ENCODE data around the gene CCDC157. TPM values are rescaled to one million over a fixed set of nuclear protein-coding genes. Genes with fewer than 3 reads are reported as not detected.

The CCDC157 gene
- total RNA-seq, 2 experiments from 2014 or later, result 3.3 to 3.4 TPM

GRCh38 chr22:30422481-30423300 is 65.9 kb downstream of the CCDC157 start:
- TF ChIP-seq CTCF (conservative IDR thresholded peaks at IDR 0.05; ENCODE audit: low read length), result no peak
- no peak for TF ChIP-seq EZH2phosphoT487 (IDR thresholded peaks at IDR 0.05; ENCODE audit: borderline replicate concordance, low read depth, low read length)
- ChIA-PET CTCF (ENCODE audit: unreplicated experiment) (no interaction called here), POLR2A (interaction anchor here (0.6 to 5.5 kb wide), 5 partner anchors 10 to 368 kb away, joined by 3 to 48 read pairs (median 4); no protein-coding TSS in a partner anchor)
- peak overlapping the region; percentile 87 for H3K4me2 ChIP-seq (ENCODE audit: low read length)
- peaks cover 40% of the 10 kb centered on the region for H3K36me3 ChIP-seq (ENCODE audit: insufficient read depth, low read length)
- intact Hi-C loops (cut with micrococcal nuclease; ENCODE audit: unreplicated experiment), result loop anchor here (1.0 to 10.0 kb wide), 4 partner anchors 31 to 1158 kb away; partner anchors contain the start of genes AP1B1, EWSR1, RHBDD3 and UQCR10
- peak overlapping the region; percentile 75 for H3K27ac ChIP-seq (ENCODE audit: low read depth, low read length, poor library complexity, severe bottlenecking)
- no peaks in the 10 kb centered on the region for H3K9me2 ChIP-seq (ENCODE audit: insufficient read depth, low read length)
- H3K79me2 ChIP-seq (ENCODE audit: insufficient read depth, low read depth, low read length), result peaks cover 45% of the 10 kb centered on the region; the same call in 1 of the 2 replicates
- H2AFZ ChIP-seq (ENCODE audit: low read length), result peak overlapping the region; percentile 67
- H3K4me1 ChIP-seq (ENCODE audit: insufficient read depth, low read length, poor library complexity, severe bottlenecking), result peaks cover 35% of the 10 kb centered on the region
- no TSS peak for BruUV-seq (replicated peaks)
- no peaks in the 10 kb centered on the region for H3K9me3 ChIP-seq (ENCODE audit: low read length)
- peak overlapping the region; percentile 93 for H3K4me3 ChIP-seq (ENCODE audit: low read depth, low read length, poor library complexity, severe bottlenecking)
- H4K20me1 ChIP-seq (ENCODE audit: insufficient read depth, low read length), result no peaks in the 10 kb centered on the region
- DNase-seq (ENCODE audit: low spot score), result no peak

GRCh38 chr22:30423301-30423958 is 66.6 kb downstream of the CCDC157 start:
- TF ChIP-seq EZH2phosphoT487 (IDR thresholded peaks at IDR 0.05; ENCODE audit: borderline replicate concordance, low read depth, low read length) (no peak), CTCF (conservative IDR thresholded peaks at IDR 0.05; ENCODE audit: low read length) (0 out of 2 replicates have a peak, but pooled peaks have one; percentile 27)
- ChIA-PET CTCF (ENCODE audit: unreplicated experiment) (interaction anchor here (0.6 to 2.1 kb wide), 6 partner anchors 9 to 868 kb away, joined by 3 to 6 read pairs (median 5); partner anchors contain the start of gene PIK3IP1), POLR2A (interaction anchor here (0.6 to 5.5 kb wide), 12 partner anchors 11 to 367 kb away, joined by 3 to 48 read pairs (median 4); partner anchors contain the start of gene SEC14L2)
- peak overlapping the region; percentile 75 for H3K27ac ChIP-seq (ENCODE audit: low read depth, low read length, poor library complexity, severe bottlenecking)
- H2AFZ ChIP-seq (ENCODE audit: low read length), result peak overlapping the region; percentile 67
- H3K4me3 ChIP-seq (ENCODE audit: low read depth, low read length, poor library complexity, severe bottlenecking), result peak overlapping the region; percentile 93
- no TSS peak for BruUV-seq (replicated peaks)
- peak overlapping the region; percentile 87 for H3K4me2 ChIP-seq (ENCODE audit: low read length)
- H4K20me1 ChIP-seq (ENCODE audit: insufficient read depth, low read length), result no peaks in the 10 kb centered on the region
- H3K9me3 ChIP-seq (ENCODE audit: low read length), result no peaks in the 10 kb centered on the region
- no peaks in the 10 kb centered on the region for H3K9me2 ChIP-seq (ENCODE audit: insufficient read depth, low read length)
- H3K79me2 ChIP-seq (ENCODE audit: insufficient read depth, low read depth, low read length), result peaks cover 45% of the 10 kb centered on the region; the same call in 1 of the 2 replicates
- DNase-seq (ENCODE audit: low spot score), result peak; percentile 43
- H3K36me3 ChIP-seq (ENCODE audit: insufficient read depth, low read length), result peaks cover 40% of the 10 kb centered on the region
- intact Hi-C loops (cut with micrococcal nuclease; ENCODE audit: unreplicated experiment), result loop anchor here (1.0 to 10.0 kb wide), 4 partner anchors 32 to 1159 kb away; partner anchors contain the start of genes AP1B1, EWSR1, RHBDD3 and UQCR10
- H3K4me1 ChIP-seq (ENCODE audit: insufficient read depth, low read length, poor library complexity, severe bottlenecking), result peaks cover 35% of the 10 kb centered on the region

Measured in OCI-LY7 (cell line).